CD4-positive, alpha-beta memory T cell (primary cell): Measurements from ENCODE around the gene AURKB. TPM values are rescaled to one million over a fixed set of nuclear protein-coding genes. Genes with fewer than 3 reads are reported as not detected.
A peak's percentile ranks its signal among the peaks of the same experiment; 100 is the strongest.
"Not testable (repeated sequence)": the region's sequence is repeated elsewhere in the genome, so short reads cannot be mapped to it uniquely, and the experiment has no call there.

Experiments
- CTCF ChIA-PET: fragments of 350-600 bp; sonication (Branson Sonifier 250); formaldehyde crosslinking; loops from one replicate; lab custom pipeline; 2021; ENCODE audit warnings: inconsistent platforms; ENCODE audit not compliant: partially characterized antibody; lab: Charles Lee
- POLR2A ChIA-PET: fragments of 350-600 bp; sonication (Branson Sonifier 250); formaldehyde crosslinking; loops from one replicate; lab custom pipeline; 2021; ENCODE audit not compliant: partially characterized antibody; lab: Charles Lee
- DNase-seq, 5 donors: peaks; one replicate each; pipeline versions ENCODE4 v3.0.0 to v3.0.0-alpha.2; 2020 to 2022; ENCODE audit warnings: mixed read lengths in 1 of 5
- H3K27ac ChIP-seq: one replicate; pipeline ENCODE4 v1.7.0; 2013; ENCODE audit warnings: low read depth, low read length
- H3K27me3 ChIP-seq: 2 replicates; pipeline ENCODE4 v1.7.0; 2013; ENCODE audit warnings: mild to moderate bottlenecking, low read length, moderate library complexity; ENCODE audit not compliant: insufficient read depth
- H3K36me3 ChIP-seq: 2 replicates; pipeline ENCODE4 v1.7.0; 2013; ENCODE audit warnings: mild to moderate bottlenecking, low read length, moderate library complexity; ENCODE audit not compliant: insufficient read depth
- H3K4me1 ChIP-seq: 2 replicates; pipeline ENCODE4 v1.7.0; 2013; ENCODE audit warnings: mild to moderate bottlenecking, low read length, moderate library complexity; ENCODE audit not compliant: insufficient read depth
- H3K4me3 ChIP-seq, 2 donors: one replicate each; pipeline ENCODE4 v1.7.0; 2013; ENCODE audit warnings: low read length in 2 of 2, mild to moderate bottlenecking in 1 of 2
- H3K9me3 ChIP-seq, 2 donors: one replicate each; pipeline ENCODE4 v1.7.0; 2013; ENCODE audit warnings: low read length in 2 of 2, control low read depth in 1 of 2; ENCODE audit not compliant: control insufficient read depth in 1 of 2
- H3K27ac Mint-ChIP-seq, 7 donors: one replicate each; pipeline ENCODE4 v1.8.0; 2020 to 2021; ENCODE audit warnings: mixed read lengths in 7 of 7, mild to moderate bottlenecking in 6 of 7, inconsistent platforms in 3 of 7, moderate library complexity in 3 of 7
- H3K27me3 Mint-ChIP-seq, 2 donors: one replicate each; pipeline ENCODE4 v1.8.0; 2020 to 2021; ENCODE audit warnings: mixed read lengths in 2 of 2
- H3K36me3 Mint-ChIP-seq, 2 donors: one replicate each; pipeline ENCODE4 v1.8.0; 2020 to 2021; ENCODE audit warnings: mixed read lengths in 2 of 2, inconsistent platforms in 1 of 2, mild to moderate bottlenecking in 1 of 2
- H3K4me1 Mint-ChIP-seq, 4 donors: one replicate each; pipeline ENCODE4 v1.8.0; 2020 to 2021; ENCODE audit warnings: mixed read lengths in 4 of 4, mild to moderate bottlenecking in 1 of 4
- H3K4me3 Mint-ChIP-seq, 8 donors: one replicate each; pipeline ENCODE4 v1.8.0; 2020 to 2021; ENCODE audit warnings: mixed read lengths in 8 of 8, mild to moderate bottlenecking in 7 of 8, moderate library complexity in 6 of 8, inconsistent platforms in 3 of 8
- H3K9me3 Mint-ChIP-seq, 8 donors: one replicate each; pipeline ENCODE4 v1.8.0; 2020 to 2021; ENCODE audit warnings: mixed read lengths in 8 of 8, mild to moderate bottlenecking in 5 of 8, inconsistent platforms in 3 of 8, moderate library complexity in 1 of 8
- intact Hi-C: fragments of 100-400 bp; cut with micrococcal nuclease; formaldehyde crosslinking; loops from one replicate; pipeline ENCODE4 v1.15.1; 2023
- polyA plus RNA-seq, 2 donors: library from polyadenylated mRNA; unstranded; fragments of 300-500 nt; fragmentation: Illumina TruSeq; gene quantifications; one replicate each; pipeline ENCODE4 v1.2.3, GENCODE V29; 2021
- total RNA-seq, 2 experiments: library from RNA; stranded (reverse); gene quantifications; one replicate each; pipeline ENCODE4 v1.2.3, GENCODE V29; 2021

Gene AURKB
- total and polyA plus RNA-seq, 4 experiments from 2014 or later = 0.36 to 0.83 (median 0.67) TPM; not detected in 1

GRCh38 chr17:8251411-8251810 is 41.0 kb upstream of the AURKB start:
- intact Hi-C loops = not testable (repeated sequence)

DNA sequence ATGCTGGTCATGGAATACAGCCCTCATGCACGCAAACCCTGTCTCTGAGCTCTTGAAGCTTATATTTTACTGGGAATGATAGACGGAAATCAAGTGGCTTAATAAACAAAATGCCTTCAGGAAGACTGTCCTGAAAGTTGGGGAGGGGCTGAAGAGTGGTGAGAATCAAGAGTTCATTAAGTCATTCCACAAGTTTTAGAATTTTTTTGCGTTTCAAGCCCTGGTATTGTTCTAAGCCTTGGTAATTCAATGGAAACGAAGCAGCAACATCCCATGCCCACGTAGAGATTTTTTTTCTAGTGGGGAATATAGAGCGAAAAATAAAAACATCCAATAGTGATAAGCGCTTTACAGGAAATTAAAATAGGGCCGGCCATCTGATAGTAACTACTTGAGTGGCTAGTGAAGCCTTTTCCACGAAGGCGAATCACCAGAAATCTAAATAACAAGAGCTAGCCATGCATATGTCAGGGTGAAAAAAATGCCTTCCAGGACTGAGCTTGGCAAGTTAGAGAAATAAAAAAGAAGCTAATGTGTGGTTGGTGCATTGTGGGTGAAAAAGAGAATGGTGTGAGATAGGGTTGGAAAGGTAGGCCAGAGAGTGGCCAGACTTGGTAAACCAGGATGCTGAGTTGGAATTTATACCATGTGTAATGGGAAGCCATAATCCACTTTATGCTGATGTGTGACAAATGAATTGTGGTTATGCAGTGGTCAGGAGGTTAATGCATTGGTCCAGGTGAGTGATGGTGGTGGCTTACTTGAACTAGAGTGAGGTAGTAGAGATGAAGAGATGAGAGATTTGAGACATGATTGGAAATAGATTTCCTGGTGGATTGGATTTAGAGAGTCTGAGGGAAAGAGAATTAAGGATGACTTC is 39.5 kb upstream of the AURKB start:
- Mint-ChIP-seq H3K27ac (peak overlapping the region; percentile 99 to 100 (median 100)), H3K4me3 (peak overlapping the region; percentile 96 to 100 (median 98)), H3K9me3 (peaks cover 0 to 11% (median 0%) of the 10 kb centered on the region in 8 donors), H3K36me3 (peaks cover 14 to 30% of the 10 kb centered on the region in 2 donors), H3K27me3 (peaks cover 0 to 7% of the 10 kb centered on the region in 2 donors), H3K4me1 (peaks cover 28 to 59% (median 35%) of the 10 kb centered on the region in 4 donors)
- POLR2A ChIA-PET = interaction anchor here (0.7 to 10.5 kb wide), 17 partner anchors 15 to 131 kb away, joined by 3 to 611 read pairs (median 31); partner anchors contain the start of genes AURKB, BORCS6, RANGRF and SLC25A35
- CTCF ChIA-PET = interaction anchor here (0.6 to 9.5 kb wide), 4 partner anchors 27 to 112 kb away, joined by 3 to 116 read pairs (median 36); partner anchors contain the start of gene SLC25A35
- intact Hi-C loops = loop anchor here (1.0 to 5.0 kb wide), 5 partner anchors 38 to 408 kb away; partner anchors contain the start of genes NDEL1, RANGRF and SLC25A35
- Histone ChIP-seq H3K4me1 (peaks cover 29% of the 10 kb centered on the region), H3K27ac (peak overlapping the region; percentile 98), H3K4me3 (peak overlapping the region; percentile 55 to 100), H3K9me3 (no peaks in the 10 kb centered on the region), H3K36me3 (peaks cover 6% of the 10 kb centered on the region), H3K27me3 (no peaks in the 10 kb centered on the region)
- no peak for DNase-seq

More at GRCh38 chr17:8251411-8251810, 41.0 kb upstream of the AURKB start:
- peaks cover 0 to 11% (median 0%) of the 10 kb centered on the region in 8 donors for H3K9me3 Mint-ChIP-seq
- not testable (repeated sequence) for H3K27me3 Mint-ChIP-seq, H3K9me3 ChIP-seq, H3K27ac Mint-ChIP-seq, H3K27me3 ChIP-seq, H3K27ac ChIP-seq, DNase-seq, H3K4me3 Mint-ChIP-seq, H3K4me3 ChIP-seq
- peaks cover 14% of the 10 kb centered on the region for H3K4me1 ChIP-seq
- H3K36me3 Mint-ChIP-seq = peaks cover 9 to 31% of the 10 kb centered on the region in 2 donors
- H3K4me1 Mint-ChIP-seq = peaks cover 19 to 43% (median 22%) of the 10 kb centered on the region in 4 donors
- CTCF ChIA-PET = interaction anchor here (0.8 kb wide), 1 partner anchor 48 kb away, joined by 3 read pairs; no protein-coding TSS in a partner anchor
- H3K36me3 ChIP-seq = peaks cover 10% of the 10 kb centered on the region
- POLR2A ChIA-PET = interaction anchor here (0.6 to 1.9 kb wide), 3 partner anchors 29 to 131 kb away, joined by 3 to 8 read pairs (median 4); partner anchors contain the start of gene AURKB

GRCh38 chr17:8248751-8249607 is 38.6 kb upstream of the AURKB start, which contains the start of gene PFAS:
TSS of gene PFAS (plus strand) at chr17:8249289. CDS start at chr17:8253938, 4,649 bp downstream.
- H3K4me3 ChIP-seq = peak within 1 kb of the TSS; percentile 55 to 100
- Mint-ChIP-seq H3K4me1 (peaks cover 33 to 68% (median 42%) of the 10 kb centered on the region in 4 donors), H3K36me3 (peaks cover 14 to 33% of the 10 kb centered on the region in 2 donors), H3K9me3 (peaks cover 0 to 11% (median 0%) of the 10 kb centered on the region in 8 donors), H3K27ac (peak within 1 kb of the TSS; percentile 99 to 100 (median 100)), H3K4me3 (peak within 1 kb of the TSS; percentile 96 to 100 (median 98)), H3K27me3 (peaks cover 0 to 7% of the 10 kb centered on the region in 2 donors)
- H3K27me3 ChIP-seq = no peaks in the 10 kb centered on the region
- ChIA-PET CTCF (interaction anchor here (0.6 to 9.5 kb wide), 9 partner anchors 26 to 156 kb away, joined by 3 to 116 read pairs (median 7); partner anchors contain the start of genes ALOXE3, BORCS6 and SLC25A35), POLR2A (interaction anchor here (0.7 to 10.5 kb wide), 28 partner anchors 12 to 699 kb away, joined by 3 to 611 read pairs (median 18); partner anchors contain the start of genes AURKB, BORCS6, KRABD2 and RANGRF)
- H3K4me1 ChIP-seq = peaks cover 38% of the 10 kb centered on the region
- no peaks in the 10 kb centered on the region for H3K9me3 ChIP-seq
- peak; percentile 94 to 96 (median 94) for DNase-seq
- intact Hi-C loops = loop anchor here (1.0 to 5.0 kb wide), 5 partner anchors 39 to 407 kb away; partner anchors contain the start of genes NDEL1, RANGRF and SLC25A35
- peak within 1 kb of the TSS; percentile 98 for H3K27ac ChIP-seq
- H3K36me3 ChIP-seq = peaks cover 7% of the 10 kb centered on the region

DNA sequence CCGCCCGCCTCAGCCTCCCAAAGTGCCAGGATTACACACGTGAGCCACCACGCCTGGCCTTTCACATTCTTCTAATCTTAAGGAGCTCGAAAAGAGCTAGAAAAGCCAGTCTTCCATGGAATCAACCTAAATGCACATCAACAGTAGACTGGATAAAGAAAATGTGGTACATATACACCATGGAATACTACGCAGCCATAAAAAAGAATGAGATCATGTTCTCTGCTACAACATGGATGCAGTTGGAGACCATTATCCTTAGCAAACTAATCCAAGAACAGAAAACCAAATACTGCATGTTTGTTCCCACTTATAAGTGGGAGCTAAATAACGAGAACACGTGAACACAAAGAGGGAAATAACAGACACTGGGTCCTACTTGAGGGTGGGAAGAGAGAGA is 34.4 kb upstream of the AURKB start:
- H3K4me1 ChIP-seq = peaks cover 53% of the 10 kb centered on the region
- H3K27ac Mint-ChIP-seq = peak overlapping the region in 6 of 7 donors; percentile 25 to 100 (median 74)
- H3K4me3 ChIP-seq = no peak overlapping the region
- peaks cover 0 to 7% of the 10 kb centered on the region in 2 donors for H3K27me3 Mint-ChIP-seq
- peak overlapping the region; percentile 69 for H3K27ac ChIP-seq
- POLR2A ChIA-PET = interaction anchor here (0.8 to 10.5 kb wide), 10 partner anchors 9 to 118 kb away, joined by 3 to 611 read pairs (median 6); partner anchors contain the start of genes BORCS6, RANGRF, SLC25A35 and VAMP2
- intact Hi-C loops = loop anchor here (5.0 kb wide), 3 partner anchors 87 to 402 kb away; partner anchors contain the start of gene NDEL1
- CTCF ChIA-PET = interaction anchor here (0.9 to 9.5 kb wide), 9 partner anchors 20 to 182 kb away, joined by 3 to 116 read pairs (median 3); partner anchors contain the start of gene SLC25A35
- peaks cover 33% of the 10 kb centered on the region for H3K36me3 ChIP-seq
- peaks cover 0 to 9% (median 0%) of the 10 kb centered on the region in 8 donors for H3K9me3 Mint-ChIP-seq
- H3K27me3 ChIP-seq = no peaks in the 10 kb centered on the region
- H3K4me1 Mint-ChIP-seq = peaks cover 39 to 75% (median 50%) of the 10 kb centered on the region in 4 donors
- no peak for DNase-seq
- H3K36me3 Mint-ChIP-seq = peaks cover 29 to 53% of the 10 kb centered on the region in 2 donors
- H3K9me3 ChIP-seq = no peaks in the 10 kb centered on the region
- H3K4me3 Mint-ChIP-seq = peak overlapping the region in 5 of 8 donors; percentile 55 to 98 (median 69)

DNA sequence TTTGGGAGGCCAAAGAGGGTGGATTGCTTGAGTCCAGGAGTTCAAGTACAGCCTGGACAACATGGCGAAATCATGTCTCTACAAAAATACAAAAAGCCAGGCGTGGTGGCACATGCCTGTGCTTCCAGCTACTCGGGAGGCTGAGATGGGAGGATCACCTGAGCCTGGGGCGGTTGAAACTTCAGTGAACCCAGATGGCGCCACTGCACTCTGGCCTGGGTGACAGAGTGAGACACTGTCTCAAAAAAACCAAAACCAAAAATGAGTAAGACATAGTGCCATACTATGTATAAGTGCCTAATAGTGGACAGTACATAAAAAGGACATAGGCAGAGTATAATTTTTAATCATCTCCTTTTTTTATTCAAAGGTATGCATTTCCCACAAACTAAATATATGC is 33.5 kb upstream of the AURKB start:
- H3K4me1 Mint-ChIP-seq = peaks cover 37 to 69% (median 46%) of the 10 kb centered on the region in 4 donors
- H3K4me3 Mint-ChIP-seq = peak overlapping the region; percentile 41 to 82 (median 62)
- H3K36me3 Mint-ChIP-seq = peaks cover 35 to 54% of the 10 kb centered on the region in 2 donors
- Histone ChIP-seq H3K27me3 (no peaks in the 10 kb centered on the region), H3K4me3 (no peak overlapping the region), H3K4me1 (peaks cover 52% of the 10 kb centered on the region), H3K36me3 (peaks cover 42% of the 10 kb centered on the region), H3K9me3 (no peaks in the 10 kb centered on the region), H3K27ac (no peak overlapping the region)
- ChIA-PET POLR2A (interaction anchor here (0.6 to 10.5 kb wide), 12 partner anchors 8 to 167 kb away, joined by 3 to 611 read pairs (median 5); partner anchors contain the start of genes BORCS6, RANGRF, SLC25A35 and VAMP2), CTCF (interaction anchor here (0.9 to 9.5 kb wide), 9 partner anchors 19 to 181 kb away, joined by 3 to 116 read pairs (median 3); partner anchors contain the start of gene SLC25A35)
- intact Hi-C loops = no loop called here
- DNase-seq = peak in 4 of 5 donors; percentile 27 to 56 (median 30)
- H3K27me3 Mint-ChIP-seq = peaks cover 0 to 5% of the 10 kb centered on the region in 2 donors
- peaks cover 0 to 5% (median 0%) of the 10 kb centered on the region in 8 donors for H3K9me3 Mint-ChIP-seq
- peak overlapping the region; percentile 67 to 100 (median 90) for H3K27ac Mint-ChIP-seq
